ENCODE measurements around the gene PABPN1L.

The PABPN1L gene

GRCh38 chr16:88815901-88816589, 50.4 kb downstream of the PABPN1L start:
- in situ Hi-C loops (cut with HindIII; ENCODE audit: low sequenced_read_pairs), result no loop called here

- in situ Hi-C loops (cut with HindIII; ENCODE audit: low sequenced_read_pairs), result no loop called here
Measured at GRCh38 chr16:88815227-88815626, 51.2 kb downstream of the PABPN1L start.

- in situ Hi-C loops (cut with HindIII; ENCODE audit: low sequenced_read_pairs), result no loop called here
Measured at GRCh38 chr16:88814144-88814502, 52.3 kb downstream of the PABPN1L start.
